H1 (cell line): ENCODE results near the gene KIFBP. TPM values are rescaled to one million over a fixed set of nuclear protein-coding genes. Genes with fewer than 3 reads are reported as not detected.

Experiments
- CTCF ChIA-PET: fragments of 300-600 bp; sonication (Branson Sonifier 250); formaldehyde crosslinking; loops from one replicate; lab custom pipeline; 2021; ENCODE audit not compliant: partially characterized antibody; lab: Charles Lee
- POLR2A ChIA-PET: fragments of 300-600 bp; sonication (Branson Sonifier 250); formaldehyde crosslinking; loops from one replicate; lab custom pipeline; 2021; ENCODE audit warnings: inconsistent platforms; ENCODE audit not compliant: partially characterized antibody; lab: Charles Lee
- DNase-seq, 2 experiments: peaks; one replicate each; pipeline versions ENCODE4 v3.0.0 to v3.0.0-alpha.2; 2010 to 2022; ENCODE audit warnings: low spot score in 2 of 2, low read depth in 1 of 2, mixed read lengths in 1 of 2
- FAIRE-seq: peaks from 2 replicates; lab custom pipeline; 2011; peaks lifted over from hg19 to GRCh38; lab: Jason Lieb, UNC
- H2AFZ ChIP-seq: 2 replicates; pipeline ENCODE4 v1.8.1; 2012; ENCODE audit warnings: low read length, inconsistent platforms
- H2AK5ac ChIP-seq: 2 replicates; pipeline ENCODE4 v1.6.1; 2013; ENCODE audit warnings: low read depth, low read length
- H2BK120ac ChIP-seq: replicated peaks from 2 replicates; pipeline ENCODE3; 2013; ENCODE audit warnings: low read depth, low read length, inconsistent platforms
- H2BK12ac ChIP-seq: 2 replicates; pipeline ENCODE4 v1.6.1; 2013; ENCODE audit warnings: low read depth, low read length
- H2BK15ac ChIP-seq: 2 replicates; pipeline ENCODE4 v1.6.1; 2013; ENCODE audit warnings: low read length
- H2BK20ac ChIP-seq: 2 replicates; pipeline ENCODE4 v1.6.1; 2013; ENCODE audit warnings: low read length
- H2BK5ac ChIP-seq: 2 replicates; pipeline ENCODE4 v1.6.1; 2013; ENCODE audit warnings: low read depth, low read length
- H3K14ac ChIP-seq: 2 replicates; pipeline ENCODE4 v1.6.1; 2013; ENCODE audit warnings: inconsistent platforms; ENCODE audit not compliant: insufficient read length
- H3K18ac ChIP-seq: 2 replicates; pipeline ENCODE4 v1.6.1; 2013; ENCODE audit warnings: low read length; ENCODE audit errors: extremely low read depth
- H3K23ac ChIP-seq: 2 replicates; pipeline ENCODE4 v1.6.1; 2013; ENCODE audit warnings: inconsistent platforms; ENCODE audit not compliant: insufficient read length
- H3K23me2 ChIP-seq: 2 replicates; pipeline ENCODE4 v1.6.1; 2013; ENCODE audit warnings: low read depth, low read length
- H3K27ac ChIP-seq: 2 replicates; pipeline ENCODE4 v1.6.1; 2011; ENCODE audit warnings: low read depth, low read length, inconsistent platforms
- H3K27me3 ChIP-seq, 4 experiments: replicated peaks in 1 of 4; 1 replicate in 1 of 4; 2 replicates in 3 of 4; pipeline versions ENCODE4 v1.6.1 to v1.8.1; 2011 to 2013; ENCODE audit warnings: low read length in 3 of 4, mild to moderate bottlenecking in 3 of 4, inconsistent platforms in 2 of 4, mixed read lengths in 2 of 4, moderate library complexity in 1 of 4; ENCODE audit not compliant: control insufficient read depth in 3 of 4, insufficient read depth in 3 of 4; ENCODE audit errors: extremely low read depth in 1 of 4
- H3K36me3 ChIP-seq, 4 experiments: 2 replicates each; pipeline versions ENCODE4 v1.6.1 to v1.8.1; 2011 to 2013; ENCODE audit warnings: mild to moderate bottlenecking in 4 of 4, low read length in 3 of 4, moderate library complexity in 2 of 4, control low read depth in 1 of 4, inconsistent platforms in 1 of 4; ENCODE audit not compliant: insufficient read depth in 4 of 4, control insufficient read depth in 2 of 4
- H3K4ac ChIP-seq: replicated peaks from 2 replicates; pipeline ENCODE3; 2013; ENCODE audit warnings: low read length, low read depth, mixed read lengths, inconsistent platforms; ENCODE audit not compliant: insufficient read length
- H3K4me1 ChIP-seq, 4 experiments: replicated peaks in 1 of 4; 1 replicate in 1 of 4; 2 replicates in 3 of 4; pipeline versions ENCODE4 v1.6.1 to v1.8.1; 2011 to 2013; ENCODE audit warnings: low read length in 3 of 4, inconsistent platforms in 2 of 4, mixed read lengths in 1 of 4; ENCODE audit not compliant: insufficient read depth in 4 of 4, control insufficient read depth in 3 of 4
- H3K4me2 ChIP-seq, 2 experiments: 2 replicates each; pipeline versions ENCODE4 v1.6.1 to v1.8.1; 2011 to 2013; ENCODE audit warnings: low read depth in 2 of 2, low read length in 2 of 2, control low read depth in 1 of 2, inconsistent platforms in 1 of 2, mild to moderate bottlenecking in 1 of 2; ENCODE audit not compliant: insufficient read depth in 1 of 2
- H3K4me3 ChIP-seq, 4 experiments: fragments of 200-600, 300-600 bp in 1 of 4; sonication (generic), shearing (Covaris generic), sonication (Bioruptor Twin) in 1 of 4; 2 replicates each; pipeline versions ENCODE4 v1.5.1 to v1.8.1; 2011 to 2016; ENCODE audit warnings: low read length in 4 of 4, low read depth in 3 of 4, control low read depth in 2 of 4, inconsistent platforms in 2 of 4, mild to moderate bottlenecking in 2 of 4, mixed read lengths in 1 of 4, moderate library complexity in 1 of 4; ENCODE audit not compliant: insufficient read depth in 2 of 4; ENCODE audit errors: extremely low read depth in 1 of 4
- H3K56ac ChIP-seq: replicated peaks from 2 replicates; pipeline ENCODE3; 2013; ENCODE audit warnings: low read depth, mild to moderate bottlenecking, mixed read lengths, low read length, inconsistent platforms; ENCODE audit not compliant: insufficient read length
- H3K79me1 ChIP-seq: 2 replicates; pipeline ENCODE4 v1.6.1; 2013; ENCODE audit warnings: low read depth, low read length, control low read depth
- H3K79me2 ChIP-seq, 2 experiments: 2 replicates each; pipeline versions ENCODE4 v1.6.1 to v1.8.1; 2012 to 2013; ENCODE audit warnings: low read length in 2 of 2, mild to moderate bottlenecking in 2 of 2, inconsistent platforms in 1 of 2; ENCODE audit not compliant: insufficient read depth in 2 of 2, control insufficient read depth in 1 of 2
- H3K9ac ChIP-seq, 4 experiments: replicated peaks in 1 of 4; 1 replicate in 1 of 4; 2 replicates in 3 of 4; pipeline versions ENCODE4 v1.6.1 to v1.8.1; 2011 to 2013; ENCODE audit warnings: low read depth in 3 of 4, low read length in 3 of 4, control low read depth in 2 of 4, mild to moderate bottlenecking in 2 of 4, moderate library complexity in 2 of 4, inconsistent platforms in 1 of 4; ENCODE audit errors: extremely low read depth in 1 of 4
- H3K9me3 ChIP-seq, 2 experiments: 2 replicates each; pipeline versions ENCODE4 v1.6.1 to v1.8.1; 2012 to 2013; ENCODE audit warnings: mild to moderate bottlenecking in 2 of 2, moderate library complexity in 2 of 2, control low read depth in 1 of 2, inconsistent platforms in 1 of 2, low read depth in 1 of 2, low read length in 1 of 2, mixed read lengths in 1 of 2; ENCODE audit not compliant: insufficient read depth in 2 of 2
- H4K20me1 ChIP-seq, 2 experiments: replicated peaks in 1 of 2; 2 replicates each; pipeline versions ENCODE3 to v1.8.1; 2011 to 2013; ENCODE audit warnings: inconsistent platforms in 2 of 2, low read length in 2 of 2, mild to moderate bottlenecking in 1 of 2; ENCODE audit not compliant: insufficient read depth in 2 of 2, control insufficient read depth in 1 of 2
- H4K5ac ChIP-seq: 2 replicates; pipeline ENCODE4 v1.6.1; 2013; ENCODE audit warnings: low read length, low read depth, mixed read lengths, inconsistent platforms; ENCODE audit not compliant: insufficient read length
- H4K8ac ChIP-seq: 2 replicates; pipeline ENCODE4 v1.8.0; 2013; ENCODE audit warnings: mild to moderate bottlenecking, moderate library complexity, low read length, inconsistent platforms; ENCODE audit not compliant: insufficient read depth; ENCODE audit errors: extremely low read depth
- H4K91ac ChIP-seq: replicated peaks from 2 replicates; pipeline ENCODE3; 2013; ENCODE audit warnings: low read length, mixed read lengths, inconsistent platforms; ENCODE audit not compliant: insufficient read length
- BACH1 ChIP-seq: IDR thresholded peaks from 2 replicates; pipeline ENCODE4 v1.6.1; 2012; ENCODE audit warnings: low read length, improper control_type of control experiment
- BCL11A ChIP-seq, 2 experiments: IDR thresholded peaks; one replicate each; pipeline ENCODE4 v1.6.1; 2011; ENCODE audit warnings: low read depth in 2 of 2, low read length in 2 of 2, mild to moderate bottlenecking in 2 of 2
- GABPA ChIP-seq: IDR thresholded peaks from 2 replicates; pipeline ENCODE4 v1.6.1; 2011; ENCODE audit warnings: mild to moderate bottlenecking, low read length, moderate library complexity, borderline replicate concordance; ENCODE audit not compliant: insufficient read depth
- HDAC6 ChIP-seq: IDR thresholded peaks from one replicate; pipeline ENCODE4 v1.7.1; 2012; ENCODE audit warnings: low read depth, mild to moderate bottlenecking, inconsistent platforms, low read length, moderate library complexity
- JUN ChIP-seq: IDR thresholded peaks from 2 replicates; pipeline ENCODE4 v1.6.1; 2011; ENCODE audit warnings: low read depth, mild to moderate bottlenecking, improper control_type of control experiment, low read length
- NRF1 ChIP-seq: IDR thresholded peaks from 2 replicates; pipeline ENCODE4 v1.6.1; 2011; ENCODE audit warnings: mild to moderate bottlenecking, low read depth, low read length, improper control_type of control experiment
- PHF8 ChIP-seq: fragments of 200-600 bp; sonication (generic); conservative IDR thresholded peaks from 2 replicates; pipeline ENCODE4 v1.7.1; 2012; ENCODE audit warnings: low read depth, mild to moderate bottlenecking, inconsistent platforms, low read length, moderate library complexity
- RAD21 ChIP-seq, 2 experiments: IDR thresholded peaks in 1 of 2; conservative IDR thresholded peaks in 1 of 2; 2 replicates each; pipeline ENCODE4 v1.6.1; 2011; ENCODE audit warnings: low read depth in 2 of 2, low read length in 2 of 2, improper control_type of control experiment in 1 of 2, inconsistent platforms in 1 of 2, mild to moderate bottlenecking in 1 of 2, moderate library complexity in 1 of 2
- RBBP5 ChIP-seq: IDR thresholded peaks from 2 replicates; pipeline ENCODE4 v1.7.1; 2012; ENCODE audit warnings: low read depth, mild to moderate bottlenecking, inconsistent platforms, low read length, moderate library complexity, borderline replicate concordance
- RNF2 ChIP-seq: fragments of 200-900, 300-1000 bp; sonication (generic); IDR thresholded peaks from 2 replicates; pipeline ENCODE4 v1.7.1; 2016; ENCODE audit warnings: borderline replicate concordance, low read depth, mild to moderate bottlenecking, antibody characterized with exemption, low read length; ENCODE audit not compliant: poor library complexity, severe bottlenecking; ENCODE audit errors: missing control alignments
- SIX5 ChIP-seq: IDR thresholded peaks from 2 replicates; pipeline ENCODE4 v1.6.1; 2011; ENCODE audit warnings: mild to moderate bottlenecking, low read depth, low read length
- SUZ12 ChIP-seq: fragments of 200-600 bp; sonication (generic); IDR thresholded peaks from 2 replicates; pipeline ENCODE4 v1.6.1; 2012; ENCODE audit warnings: mild to moderate bottlenecking, inconsistent platforms, low read length, moderate library complexity, mixed read lengths
- TAF1 ChIP-seq: IDR thresholded peaks from 2 replicates; pipeline ENCODE4 v1.6.1; 2011; ENCODE audit warnings: mild to moderate bottlenecking, low read depth, low read length
- YY1 ChIP-seq: IDR thresholded peaks from 2 replicates; pipeline ENCODE4 v1.6.1; 2011; ENCODE audit warnings: low read depth, mild to moderate bottlenecking, low read length
- WGBS, 2 experiments: shearing (Covaris generic) in 1 of 2; methylation state at CpG; one replicate each; pipeline versions ENCODE4 v1.1.6 to v1.1.7; 2013 to 2015; ENCODE audit warnings: low lambda C conversion rate in 2 of 2, mixed read lengths in 2 of 2, inconsistent platforms in 1 of 2, low coverage in 1 of 2, missing lambda C conversion rate in 1 of 2; ENCODE audit not compliant: insufficient replicate concordance in 2 of 2, insufficient coverage in 1 of 2, insufficient read length in 1 of 2; ENCODE audit errors: extremely low coverage in 1 of 2, missing lambda C conversion rate in 1 of 2; 5-methylcytosine and 5-hydroxymethylcytosine counted together
- polyA plus RNA-seq, 7 experiments: library from polyadenylated mRNA; depleted of rRNA in 3 of 7; stranded (reverse) in 5 of 7; unstranded in 2 of 7; fragments of >200 nt in 5 of 7; fragments of 200-250 nt in 2 of 7; gene quantifications; 1 replicate in 5 of 7; 2 replicates in 1 of 7; 4 replicates in 1 of 7; pipeline versions ENCODE4 v1.2.1 to v1.2.3, GENCODE V29; 2011 to 2013; ENCODE audit warnings: missing spikeins in 2 of 7, mixed read lengths in 2 of 7
- total RNA-seq: library from RNA; stranded (reverse); fragmentation: NEBNext Ultra II Directional; extraction: Animal tissue kit (Norgen Biotek cat#: 25700); gene quantifications from 2 replicates; pipeline ENCODE4 v1.2.1, GENCODE V29; 2021

Gene KIFBP
- total and polyA plus RNA-seq, 2 of the 8 experiments (the other 6 are each of a cell fraction or from before 2014, with no cell fraction given): 17.3 to 34.6 TPM

- no peak overlapping the region for H3K4me3 ChIP-seq
- H3K4me1 ChIP-seq: peaks cover 0 to 5% (median 2%) of the 10 kb centered on the region in 4 experiments; a peak in 3 of 7 replicates
- no peak overlapping the region for H3K18ac ChIP-seq
- H2AFZ ChIP-seq: no peak overlapping the region
- no peak overlapping the region; the same call in 1 of the 2 replicates for H2AK5ac ChIP-seq
- no peak overlapping the region for H2BK120ac ChIP-seq
- no peak for DNase-seq
- no peak overlapping the region; the same call in 1 of the 2 replicates for H2BK12ac ChIP-seq
- H3K4me2 ChIP-seq: no peak overlapping the region
- no peaks in the 10 kb centered on the region for H3K79me1 ChIP-seq
- H3K27ac ChIP-seq: no peak overlapping the region
- ChIA-PET POLR2A (interaction anchor here (0.7 kb wide), 1 partner anchor 14 kb away, joined by 3 read pairs; no protein-coding TSS in a partner anchor), CTCF (interaction anchor here (1.2 to 1.4 kb wide), 3 partner anchors 14 to 43 kb away, joined by 4 read pairs; no protein-coding TSS in a partner anchor)
- H3K4ac ChIP-seq: no peak overlapping the region
- H2BK15ac ChIP-seq: no peak overlapping the region
- H2BK20ac ChIP-seq: no peak overlapping the region
- H4K20me1 ChIP-seq: no peaks in the 10 kb centered on the region
- no peak overlapping the region; the same call in 1 of the 2 replicates for H2BK5ac ChIP-seq
- H3K14ac ChIP-seq: no peak overlapping the region
- H3K9me3 ChIP-seq: no peaks in the 10 kb centered on the region
- H4K5ac ChIP-seq: no peak overlapping the region
- H3K36me3 ChIP-seq: no peaks in the 10 kb centered on the region
- no peak for FAIRE-seq
- H3K23ac ChIP-seq: no peak overlapping the region
- no peaks in the 10 kb centered on the region for H3K27me3 ChIP-seq
- H3K9ac ChIP-seq: no peak overlapping the region
- H3K23me2 ChIP-seq: no peaks in the 10 kb centered on the region; the same call in 1 of the 2 replicates
- no peak overlapping the region for H3K56ac ChIP-seq
- no peak overlapping the region for H4K8ac ChIP-seq
- WGBS, 2 experiments: 81% methylated on average over 3 of the region's 3 CpGs; no CpG with 5 or more reads in 1 of the 2 experiments
- no peaks in the 10 kb centered on the region for H3K79me2 ChIP-seq
- no peak overlapping the region for H4K91ac ChIP-seq
- TF ChIP-seq SIX5: no peak
- no peak for TF ChIP-seq PHF8
- no peak for TF ChIP-seq RAD21 (IDR thresholded peaks at IDR 0.05 in 1 of 2, conservative IDR thresholded peaks at IDR 0.05 in 1 of 2; ENCODE audit: low read depth in 2 of 2, low read length in 2 of 2)
- TF ChIP-seq HDAC6: no peak
- no peak for TF ChIP-seq BACH1
- no peak for TF ChIP-seq NRF1
- TF ChIP-seq TAF1: no peak
- TF ChIP-seq RNF2: no peak
- no peak for TF ChIP-seq SUZ12
- TF ChIP-seq RBBP5: no peak
- TF ChIP-seq GABPA: no peak
- no peak for TF ChIP-seq JUN
- TF ChIP-seq BCL11A (IDR thresholded peaks at IDR 0.05; ENCODE audit: low read depth in 2 of 2, low read length in 2 of 2): no peak
- no peak for TF ChIP-seq YY1
Observed at GRCh38 chr10:69051303-69051702, 62.7 kb downstream of the KIFBP start.
